ENCODE measurements around the gene KARS1. TPM values are rescaled to one million over a fixed set of nuclear protein-coding genes. Genes with fewer than 3 reads are reported as not detected.

KARS1 gene
- total and polyA plus RNA-seq, 7 donors = 77.0 to 131 (median 109) TPM

- H3K9me3 ChIP-seq = no peaks in the 10 kb centered on the region
- WGBS, 2 donors = 92 to 96% methylated on average over 4 of the region's 4 CpGs
- intact Hi-C loops (cut with DNase I) = no loop called here
- no peak within 1 kb of the TSS for H3K27ac ChIP-seq
- DNase-seq = no peak
- no peak within 1 kb of the TSS for H3K4me3 ChIP-seq
- H3K36me3 ChIP-seq = no peaks in the 10 kb centered on the region
- H3K4me1 ChIP-seq = no peaks in the 10 kb centered on the region
- no peaks in the 10 kb centered on the region for H3K27me3 ChIP-seq
- no peak for TF ChIP-seq CTCF (IDR thresholded peaks at IDR 0.05)
- TF ChIP-seq EP300 (IDR thresholded peaks at IDR 0.05) = no peak
- no peak for TF ChIP-seq POLR2A (IDR thresholded peaks at IDR 0.05)
- TF ChIP-seq POLR2AphosphoS5 (IDR thresholded peaks at IDR 0.05) = no peak
Measured at GRCh38 chr16:75676909-75677308, 29.4 kb upstream of the KARS1 start, which contains the start of gene CPHXL2. Gene CPHXL2, minus strand, starts transcription at chr16:75677009. Its CDS starts 10 bp downstream, at chr16:75676999.

GRCh38 chr16:75667503-75667902 is 20.0 kb upstream of the KARS1 start:
- Histone ChIP-seq H3K27ac (no peak overlapping the region), H3K36me3 (no peaks in the 10 kb centered on the region), H3K4me1 (no peaks in the 10 kb centered on the region), H3K9me3 (no peaks in the 10 kb centered on the region), H3K27me3 (no peaks in the 10 kb centered on the region), H3K4me3 (no peak overlapping the region)
- intact Hi-C loops (cut with DNase I) = no loop called here
- TF ChIP-seq POLR2A (IDR thresholded peaks at IDR 0.05) = no peak
- DNase-seq = no peak

GRCh38 chr16:75660726-75661302 is 13.3 kb upstream of the KARS1 start:
- WGBS, 2 donors = 86 to 88% methylated on average over 4 of the region's 4 CpGs
- intact Hi-C loops (cut with DNase I) = no loop called here
- no peaks in the 10 kb centered on the region for H3K27me3 ChIP-seq
- no peak overlapping the region for H3K4me3 ChIP-seq
- no peaks in the 10 kb centered on the region for H3K9me3 ChIP-seq
- no peak for DNase-seq
- H3K4me1 ChIP-seq = no peaks in the 10 kb centered on the region
- peaks cover 13 to 41% (median 16%) of the 10 kb centered on the region in 4 donors for H3K36me3 ChIP-seq
- H3K27ac ChIP-seq = no peak overlapping the region
- TF ChIP-seq POLR2AphosphoS5 (IDR thresholded peaks at IDR 0.05) = no peak
- TF ChIP-seq CTCF (IDR thresholded peaks at IDR 0.05) = no peak
- no peak for TF ChIP-seq POLR2A (IDR thresholded peaks at IDR 0.05)
- no peak for TF ChIP-seq EP300 (IDR thresholded peaks at IDR 0.05)

- peaks cover 18 to 46% (median 21%) of the 10 kb centered on the region in 4 donors for H3K36me3 ChIP-seq
- intact Hi-C loops (cut with DNase I) = no loop called here
- WGBS, 2 donors = 94 to 96% methylated on average over 6 of the region's 6 CpGs
Measured at GRCh38 chr16:75660321-75660720, 12.9 kb upstream of the KARS1 start.

GRCh38 chr16:75658175-75658574 is 10.7 kb upstream of the KARS1 start:
- H3K36me3 ChIP-seq = peaks cover 19 to 60% (median 30%) of the 10 kb centered on the region in 4 donors
- 96 to 97% methylated on average over 2 of the region's 2 CpGs for WGBS, 2 donors

More at GRCh38 chr16:75660321-75660720, 12.9 kb upstream of the KARS1 start:
- no peak for DNase-seq
- no peaks in the 10 kb centered on the region for H3K9me3 ChIP-seq
- H3K27ac ChIP-seq = no peak overlapping the region
- no peaks in the 10 kb centered on the region for H3K27me3 ChIP-seq
- H3K4me3 ChIP-seq = no peak overlapping the region
- H3K4me1 ChIP-seq = no peaks in the 10 kb centered on the region
- TF ChIP-seq EP300 (IDR thresholded peaks at IDR 0.05) = no peak
- no peak for TF ChIP-seq POLR2A (IDR thresholded peaks at IDR 0.05)

GRCh38 chr16:75653922-75654321 is 6.5 kb upstream of the KARS1 start:
- no peak for DNase-seq
- WGBS, 2 donors = 72 to 75% methylated on average over 1 of the region's 1 CpG
- H3K4me3 ChIP-seq = no peak overlapping the region
- H3K4me1 ChIP-seq = peaks cover 0 to 43% (median 41%) of the 10 kb centered on the region in 4 donors
- H3K27me3 ChIP-seq = no peaks in the 10 kb centered on the region
- TF ChIP-seq POLR2AphosphoS5 (IDR thresholded peaks at IDR 0.05) = no peak
- TF ChIP-seq CTCF (IDR thresholded peaks at IDR 0.05) = no peak
- no peak for TF ChIP-seq POLR2A (IDR thresholded peaks at IDR 0.05)
- TF ChIP-seq EP300 (IDR thresholded peaks at IDR 0.05) = no peak
- H3K36me3 ChIP-seq = peaks cover 15 to 50% (median 30%) of the 10 kb centered on the region in 4 donors
- intact Hi-C loops (cut with DNase I) = no loop called here
- no peaks in the 10 kb centered on the region for H3K9me3 ChIP-seq
- no peak overlapping the region for H3K27ac ChIP-seq

More at GRCh38 chr16:75658175-75658574, 10.7 kb upstream of the KARS1 start:
- H3K27ac ChIP-seq = no peak overlapping the region
- intact Hi-C loops (cut with DNase I) = no loop called here
- peaks cover 0 to 7% (median 6%) of the 10 kb centered on the region in 4 donors for H3K4me1 ChIP-seq
- no peak for DNase-seq
- H3K9me3 ChIP-seq = no peaks in the 10 kb centered on the region
- no peaks in the 10 kb centered on the region for H3K27me3 ChIP-seq
- no peak overlapping the region for H3K4me3 ChIP-seq
- TF ChIP-seq POLR2AphosphoS5 (IDR thresholded peaks at IDR 0.05) = no peak
- TF ChIP-seq POLR2A (IDR thresholded peaks at IDR 0.05) = no peak
